HEK293 (cell line): ENCODE data around the gene CCDC85C.

Source experiments
- CTCF ChIP-seq: fragments of 450-650 bp; formaldehyde crosslinking; IDR thresholded peaks from 2 replicates; pipeline ENCODE4 v1.5.1; 2016; ENCODE audit warnings: missing biosample characterization, missing genetic modification characterization
- KLF16 ChIP-seq: fragments of 450-650 bp; formaldehyde crosslinking; IDR thresholded peaks from 2 replicates; pipeline ENCODE4 v1.5.1; 2017; ENCODE audit warnings: missing biosample characterization, missing genetic modification characterization
- RBAK ChIP-seq: fragments of 450-650 bp; formaldehyde crosslinking; IDR thresholded peaks from 2 replicates; pipeline ENCODE4 v1.5.1; 2016; ENCODE audit warnings: missing biosample characterization, missing genetic modification characterization
- SCRT1 ChIP-seq: fragments of 450-650 bp; formaldehyde crosslinking; IDR thresholded peaks from 2 replicates; pipeline ENCODE4 v1.5.1; 2016; ENCODE audit warnings: missing biosample characterization, missing genetic modification characterization, borderline replicate concordance
- WT1 ChIP-seq: fragments of 450-650 bp; formaldehyde crosslinking; IDR thresholded peaks from 2 replicates; pipeline ENCODE4 v1.5.1; 2016; ENCODE audit warnings: missing biosample characterization, missing genetic modification characterization
- ZNF175 ChIP-seq: fragments of 450-650 bp; formaldehyde crosslinking; IDR thresholded peaks from 2 replicates; pipeline ENCODE4 v1.5.1; 2016; ENCODE audit warnings: missing biosample characterization, missing genetic modification characterization
- ZNF280C ChIP-seq: fragments of 450-650 bp; formaldehyde crosslinking; IDR thresholded peaks from 2 replicates; pipeline ENCODE4 v1.5.1; 2016; ENCODE audit warnings: missing biosample characterization, missing genetic modification characterization
- ZNF311 ChIP-seq: fragments of 450-650 bp; formaldehyde crosslinking; IDR thresholded peaks from 2 replicates; pipeline ENCODE4 v1.5.1; 2017; ENCODE audit warnings: missing biosample characterization, missing genetic modification characterization, borderline replicate concordance
- ZNF426 ChIP-seq: fragments of 450-650 bp; formaldehyde crosslinking; IDR thresholded peaks from 2 replicates; pipeline ENCODE4 v1.5.1; 2017; ENCODE audit warnings: missing biosample characterization, missing genetic modification characterization, mild to moderate bottlenecking, inconsistent platforms, moderate library complexity
- ZNF623 ChIP-seq: fragments of 450-650 bp; formaldehyde crosslinking; IDR thresholded peaks from 2 replicates; pipeline ENCODE4 v1.5.1; 2016; ENCODE audit warnings: missing biosample characterization, missing genetic modification characterization
- ZNF629 ChIP-seq: fragments of 450-650 bp; formaldehyde crosslinking; IDR thresholded peaks from 2 replicates; pipeline ENCODE4 v1.5.1; 2017; ENCODE audit warnings: missing biosample characterization, missing genetic modification characterization
- TF ChIP-seq, protein P1 (sequence below): fragments of 450-650 bp; formaldehyde crosslinking; IDR thresholded peaks from 2 replicates; pipeline ENCODE4 v1.5.1; 2016; ENCODE audit warnings: missing biosample characterization, missing genetic modification characterization

DNA sequence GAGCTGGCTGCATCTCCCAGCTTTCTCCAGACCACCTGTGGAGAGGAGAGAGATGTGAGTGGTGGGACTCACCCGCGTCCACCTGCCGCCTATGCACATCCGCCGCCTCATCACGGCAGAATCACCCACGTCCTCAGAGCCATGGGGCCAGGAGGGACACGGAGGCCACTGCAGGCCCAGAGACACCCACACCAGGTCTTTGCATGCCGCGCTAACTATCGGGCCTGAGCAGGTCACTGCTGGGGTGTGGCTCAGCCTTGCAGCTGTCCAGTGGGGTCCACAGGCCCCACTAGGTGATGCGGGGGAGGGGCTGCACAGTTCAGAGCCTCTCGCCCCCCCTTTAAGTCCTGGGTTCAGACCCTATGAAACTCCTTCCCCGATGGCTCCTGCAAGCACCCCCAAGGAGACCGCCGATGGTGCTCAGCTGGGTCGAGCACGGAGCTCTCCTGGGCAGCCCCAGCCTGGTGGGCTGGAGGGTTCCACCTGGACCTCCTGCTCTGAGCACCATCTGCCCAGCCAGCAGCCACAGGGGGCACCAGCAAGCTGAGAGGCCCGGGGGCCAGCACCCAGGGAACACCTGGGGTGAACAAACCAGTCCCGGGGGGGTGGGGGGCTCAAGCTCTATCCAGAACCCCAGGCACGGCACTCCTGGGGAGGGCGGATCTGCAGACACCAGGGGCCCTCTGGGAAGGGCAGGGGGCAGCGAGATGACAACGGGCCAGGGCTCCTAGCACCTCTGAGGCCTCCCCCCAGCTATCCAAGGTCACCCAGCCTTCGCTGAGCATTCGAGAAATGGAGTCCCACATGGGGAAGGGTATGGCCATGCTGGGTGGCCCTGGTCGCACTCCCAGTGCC lies 88.5 kb downstream of the CCDC85C start:
- TF ChIP-seq ZNF311 (tag by site-specific recombination) = no peak
- no peak for TF ChIP-seq ZNF175 (tag by site-specific recombination)
- TF ChIP-seq SCRT1 (tag by site-specific recombination) = no peak
- no peak for TF ChIP-seq ZNF629
- no peak for TF ChIP-seq CTCF
- TF ChIP-seq ZNF426 (tag by site-specific recombination) = no peak
- TF ChIP-seq, protein P1, sequence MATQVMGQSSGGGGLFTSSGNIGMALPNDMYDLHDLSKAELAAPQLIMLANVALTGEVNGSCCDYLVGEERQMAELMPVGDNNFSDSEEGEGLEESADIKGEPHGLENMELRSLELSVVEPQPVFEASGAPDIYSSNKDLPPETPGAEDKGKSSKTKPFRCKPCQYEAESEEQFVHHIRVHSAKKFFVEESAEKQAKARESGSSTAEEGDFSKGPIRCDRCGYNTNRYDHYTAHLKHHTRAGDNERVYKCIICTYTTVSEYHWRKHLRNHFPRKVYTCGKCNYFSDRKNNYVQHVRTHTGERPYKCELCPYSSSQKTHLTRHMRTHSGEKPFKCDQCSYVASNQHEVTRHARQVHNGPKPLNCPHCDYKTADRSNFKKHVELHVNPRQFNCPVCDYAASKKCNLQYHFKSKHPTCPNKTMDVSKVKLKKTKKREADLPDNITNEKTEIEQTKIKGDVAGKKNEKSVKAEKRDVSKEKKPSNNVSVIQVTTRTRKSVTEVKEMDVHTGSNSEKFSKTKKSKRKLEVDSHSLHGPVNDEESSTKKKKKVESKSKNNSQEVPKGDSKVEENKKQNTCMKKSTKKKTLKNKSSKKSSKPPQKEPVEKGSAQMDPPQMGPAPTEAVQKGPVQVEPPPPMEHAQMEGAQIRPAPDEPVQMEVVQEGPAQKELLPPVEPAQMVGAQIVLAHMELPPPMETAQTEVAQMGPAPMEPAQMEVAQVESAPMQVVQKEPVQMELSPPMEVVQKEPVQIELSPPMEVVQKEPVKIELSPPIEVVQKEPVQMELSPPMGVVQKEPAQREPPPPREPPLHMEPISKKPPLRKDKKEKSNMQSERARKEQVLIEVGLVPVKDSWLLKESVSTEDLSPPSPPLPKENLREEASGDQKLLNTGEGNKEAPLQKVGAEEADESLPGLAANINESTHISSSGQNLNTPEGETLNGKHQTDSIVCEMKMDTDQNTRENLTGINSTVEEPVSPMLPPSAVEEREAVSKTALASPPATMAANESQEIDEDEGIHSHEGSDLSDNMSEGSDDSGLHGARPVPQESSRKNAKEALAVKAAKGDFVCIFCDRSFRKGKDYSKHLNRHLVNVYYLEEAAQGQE (tag by site-specific recombination) = no peak
- TF ChIP-seq ZNF280C (tag by site-specific recombination) = no peak
- no peak for TF ChIP-seq WT1 (tag by site-specific recombination)
- TF ChIP-seq KLF16 (tag by site-specific recombination) = no peak
- no peak for TF ChIP-seq ZNF623 (tag by site-specific recombination)
- no peak for TF ChIP-seq RBAK (tag by site-specific recombination)
